ENCODE data around the gene OR5K4. TPM values are rescaled to one million over a fixed set of nuclear protein-coding genes. Genes with fewer than 3 reads are reported as not detected.

The OR5K4 gene
- total and polyA plus RNA-seq, 8 donors: not detected

DNA sequence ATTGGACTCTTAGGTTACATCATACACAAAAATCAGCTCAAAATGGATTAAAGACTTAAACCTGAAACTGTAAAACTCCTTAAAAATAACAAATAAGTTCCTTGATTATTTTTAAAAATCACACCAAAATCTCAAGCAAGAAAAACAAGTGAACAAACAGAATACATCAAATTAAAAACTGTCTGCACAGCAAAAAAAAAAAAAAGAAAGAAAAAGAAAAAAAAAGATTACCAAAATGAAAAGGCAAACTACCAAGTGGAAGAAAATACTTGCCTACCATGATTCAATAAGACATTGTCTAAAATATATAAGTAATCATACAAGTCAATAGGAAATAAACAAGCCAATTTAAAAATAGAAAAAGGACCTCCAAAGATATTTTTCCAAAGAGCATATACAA is 17.5 kb downstream of the OR5K4 start:
- intact Hi-C loops (cut with DNase I; ENCODE audit: low total_unique reads): no loop called here
- DNase-seq: no peak
- Histone ChIP-seq H3K9me3 (no peaks in the 10 kb centered on the region), H3K4me3 (no peak overlapping the region), H3K27me3 (no peaks in the 10 kb centered on the region), H3K27ac (no peak overlapping the region), H3K36me3 (no peaks in the 10 kb centered on the region), H3K4me1 (no peaks in the 10 kb centered on the region)
- no peak for TF ChIP-seq CTCF (IDR thresholded peaks at IDR 0.05)
- no peak for TF ChIP-seq POLR2AphosphoS5 (IDR thresholded peaks at IDR 0.05)
- no peak for TF ChIP-seq POLR2A (IDR thresholded peaks at IDR 0.05)
- no peak for TF ChIP-seq EP300 (IDR thresholded peaks at IDR 0.05)

- Histone ChIP-seq H3K27ac (no peak overlapping the region), H3K4me1 (no peaks in the 10 kb centered on the region), H3K27me3 (no peaks in the 10 kb centered on the region), H3K36me3 (no peaks in the 10 kb centered on the region), H3K9me3 (no peaks in the 10 kb centered on the region), H3K4me3 (no peak overlapping the region)
- TF ChIP-seq POLR2AphosphoS5 (IDR thresholded peaks at IDR 0.05) (no peak), CTCF (IDR thresholded peaks at IDR 0.05) (no peak), POLR2A (IDR thresholded peaks at IDR 0.05) (no peak), EP300 (IDR thresholded peaks at IDR 0.05) (no peak)
- DNase-seq: no peak
- intact Hi-C loops (cut with DNase I; ENCODE audit: low total_unique reads): no loop called here
Measured at GRCh38 chr3:98371853-98372252, 18.2 kb downstream of the OR5K4 start.

DNA sequence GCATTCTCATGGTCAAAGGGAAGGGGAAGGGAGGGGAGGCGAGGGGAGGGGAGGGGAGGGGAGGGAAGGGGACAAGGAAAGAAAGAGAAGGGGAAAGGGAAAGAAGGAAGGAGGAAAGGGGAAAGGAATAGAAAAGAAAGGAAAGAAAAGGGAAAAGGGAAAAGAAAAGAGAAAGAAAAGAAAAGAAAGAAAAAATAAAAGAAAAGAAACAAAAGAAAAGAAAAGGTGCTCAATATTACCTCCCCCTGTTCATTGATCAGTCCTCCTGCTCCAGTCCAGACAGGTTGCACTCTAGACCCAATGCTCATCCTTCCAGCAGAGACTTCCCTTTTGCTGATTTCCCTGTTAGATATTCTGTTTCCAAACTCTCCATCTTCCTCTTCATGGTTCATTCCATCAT is 18.8 kb downstream of the OR5K4 start:
- intact Hi-C loops (cut with DNase I; ENCODE audit: low total_unique reads): no loop called here
- Histone ChIP-seq H3K27me3 (no peaks in the 10 kb centered on the region), H3K36me3 (no peaks in the 10 kb centered on the region), H3K4me3 (no peak overlapping the region), H3K4me1 (no peaks in the 10 kb centered on the region), H3K9me3 (no peaks in the 10 kb centered on the region), H3K27ac (no peak overlapping the region)
- TF ChIP-seq POLR2A (IDR thresholded peaks at IDR 0.05) (no peak), POLR2AphosphoS5 (IDR thresholded peaks at IDR 0.05) (no peak), CTCF (IDR thresholded peaks at IDR 0.05) (no peak), EP300 (IDR thresholded peaks at IDR 0.05) (no peak)
- no peak for DNase-seq
- WGBS, 5 donors: 55 to 81% (median 75%) methylated on average over 1 of the region's 1 CpG; no CpG with 5 or more reads in 2 of the 5 donors

DNA sequence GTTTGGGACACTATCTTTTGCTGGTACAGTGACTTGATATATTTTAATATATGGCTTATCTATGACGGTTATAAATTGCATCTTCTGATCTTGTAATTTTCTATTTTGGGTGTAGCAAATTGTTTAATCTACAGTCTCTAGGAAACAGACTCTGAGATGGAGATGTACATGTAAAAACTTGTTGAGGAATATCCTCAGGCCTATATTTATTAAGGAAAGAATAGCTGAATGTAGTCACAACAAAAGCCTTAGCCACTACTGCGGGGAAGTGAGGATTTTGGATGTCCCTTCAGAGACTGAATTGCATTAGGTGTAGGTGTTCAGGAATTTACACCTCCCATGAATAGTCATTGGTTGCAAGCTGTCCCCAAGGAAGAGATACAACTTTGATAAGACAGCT is 23.0 kb downstream of the OR5K4 start:
- DNase-seq: no peak
- H3K27ac ChIP-seq: no peak overlapping the region
- no peak for TF ChIP-seq EP300 (IDR thresholded peaks at IDR 0.05)
- TF ChIP-seq POLR2A (IDR thresholded peaks at IDR 0.05): no peak
- no peak for TF ChIP-seq POLR2AphosphoS5 (IDR thresholded peaks at IDR 0.05)
- TF ChIP-seq CTCF (IDR thresholded peaks at IDR 0.05): no peak
- intact Hi-C loops (cut with DNase I; ENCODE audit: low total_unique reads): no loop called here
- H3K4me1 ChIP-seq: no peaks in the 10 kb centered on the region
- no peaks in the 10 kb centered on the region for H3K27me3 ChIP-seq
- no peaks in the 10 kb centered on the region for H3K9me3 ChIP-seq
- H3K36me3 ChIP-seq: no peaks in the 10 kb centered on the region
- H3K4me3 ChIP-seq: no peak overlapping the region
- WGBS, 5 donors: 29 to 75% (median 47%) methylated on average over 2 of the region's 2 CpGs

Measured in stomach (tissue), 9 donors.